ENCODE measurements around the gene ADGRF1.

DNA sequence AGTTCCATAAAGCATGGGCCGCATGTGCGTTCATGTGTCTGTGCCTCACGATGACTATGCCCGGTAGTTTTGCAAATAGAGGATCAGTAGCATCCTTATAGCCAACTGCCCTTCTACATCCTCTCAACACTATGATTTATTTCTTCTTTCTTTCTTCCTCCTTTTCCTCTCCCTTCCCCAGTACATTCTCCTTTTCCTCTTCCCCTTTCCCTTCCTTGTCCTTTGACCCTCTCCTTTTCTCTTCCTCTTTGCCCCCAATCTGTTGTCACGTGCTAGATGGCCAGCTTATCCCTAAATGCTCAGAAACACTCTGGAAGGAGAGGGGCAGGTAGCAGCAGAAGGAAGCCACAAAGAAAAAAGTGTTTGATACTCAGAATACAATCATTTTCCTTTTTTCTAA lies 20.2 kb upstream of the ADGRF1 start:
- TF ChIP-seq, protein P1, sequence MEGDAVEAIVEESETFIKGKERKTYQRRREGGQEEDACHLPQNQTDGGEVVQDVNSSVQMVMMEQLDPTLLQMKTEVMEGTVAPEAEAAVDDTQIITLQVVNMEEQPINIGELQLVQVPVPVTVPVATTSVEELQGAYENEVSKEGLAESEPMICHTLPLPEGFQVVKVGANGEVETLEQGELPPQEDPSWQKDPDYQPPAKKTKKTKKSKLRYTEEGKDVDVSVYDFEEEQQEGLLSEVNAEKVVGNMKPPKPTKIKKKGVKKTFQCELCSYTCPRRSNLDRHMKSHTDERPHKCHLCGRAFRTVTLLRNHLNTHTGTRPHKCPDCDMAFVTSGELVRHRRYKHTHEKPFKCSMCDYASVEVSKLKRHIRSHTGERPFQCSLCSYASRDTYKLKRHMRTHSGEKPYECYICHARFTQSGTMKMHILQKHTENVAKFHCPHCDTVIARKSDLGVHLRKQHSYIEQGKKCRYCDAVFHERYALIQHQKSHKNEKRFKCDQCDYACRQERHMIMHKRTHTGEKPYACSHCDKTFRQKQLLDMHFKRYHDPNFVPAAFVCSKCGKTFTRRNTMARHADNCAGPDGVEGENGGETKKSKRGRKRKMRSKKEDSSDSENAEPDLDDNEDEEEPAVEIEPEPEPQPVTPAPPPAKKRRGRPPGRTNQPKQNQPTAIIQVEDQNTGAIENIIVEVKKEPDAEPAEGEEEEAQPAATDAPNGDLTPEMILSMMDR (IDR thresholded peaks at IDR 0.05; ENCODE audit: extremely low read depth in 1 of 2, insufficient read depth in 1 of 2, low read depth in 1 of 2, low read length in 2 of 2), result no peak
- TF ChIP-seq, protein P2, sequence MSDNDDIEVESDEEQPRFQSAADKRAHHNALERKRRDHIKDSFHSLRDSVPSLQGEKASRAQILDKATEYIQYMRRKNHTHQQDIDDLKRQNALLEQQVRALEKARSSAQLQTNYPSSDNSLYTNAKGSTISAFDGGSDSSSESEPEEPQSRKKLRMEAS (IDR thresholded peaks at IDR 0.05; ENCODE audit: insufficient read depth, insufficient read length), result no peak
- TF ChIP-seq FOS (IDR thresholded peaks at IDR 0.05; ENCODE audit: borderline replicate concordance, insufficient read depth, low read length), result no peak
- TF ChIP-seq EZH2 (IDR thresholded peaks at IDR 0.05; ENCODE audit: borderline replicate concordance, low read depth, low read length, severe bottlenecking), result no peak
- no peak for TF ChIP-seq JUN (IDR thresholded peaks at IDR 0.05; ENCODE audit: borderline replicate concordance, insufficient read depth, insufficient read length, low read depth)
- no peak for TF ChIP-seq POLR2A (IDR thresholded peaks at IDR 0.05; ENCODE audit: low read depth, low read length)
